Activated CD4-positive, alpha-beta T cell treated with anti-CD3 and anti-CD28 coated beads for 24 hours (primary cell): ENCODE results near the gene VSTM4.

Experiments used
- DNase-seq, 2 donors: peaks; one replicate each; pipeline ENCODE4 v3.0.0-alpha.2; 2020; ENCODE audit warnings: low read depth in 2 of 2

The VSTM4 gene

DNA sequence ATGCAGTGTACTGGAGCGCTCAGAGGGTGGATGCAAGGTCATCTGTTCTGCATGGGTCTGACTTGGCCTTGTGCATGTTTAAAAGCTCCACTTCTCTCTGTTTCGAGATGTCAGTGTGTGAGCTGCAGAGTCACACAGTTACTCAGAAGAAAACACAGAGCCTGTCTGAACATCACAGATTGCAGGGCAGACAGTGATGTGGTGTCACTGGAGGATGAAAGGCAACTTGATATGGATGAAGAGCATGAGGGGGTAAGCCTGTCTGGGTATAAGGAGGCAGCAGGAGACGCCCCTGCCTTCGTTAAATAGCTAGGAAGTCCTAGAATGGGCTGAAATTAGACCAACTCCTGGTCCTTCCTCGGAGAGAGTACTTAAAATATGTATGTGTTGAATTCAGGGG, 108.2 kb downstream of the VSTM4 start:
- no peak for DNase-seq

DNA sequence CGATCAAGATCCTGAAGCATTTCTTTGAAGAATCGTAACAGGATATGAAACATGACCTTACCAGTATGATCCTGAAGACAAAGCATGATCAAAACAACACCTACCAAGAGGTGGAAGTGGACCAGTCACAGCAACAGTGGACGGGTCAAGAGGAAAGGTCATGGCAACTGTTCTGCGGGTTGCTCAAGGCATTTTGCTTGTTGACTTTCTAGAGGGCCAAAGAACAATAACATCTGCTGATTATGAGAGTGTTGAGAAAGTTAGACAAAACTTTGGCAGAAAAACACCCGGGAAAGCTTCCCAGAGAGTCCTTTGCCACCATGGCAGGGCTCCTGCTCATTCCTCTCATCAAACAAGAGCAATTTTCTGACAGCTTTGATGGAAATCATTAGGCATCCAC, 110.1 kb downstream of the VSTM4 start:
- DNase-seq: no peak

DNA sequence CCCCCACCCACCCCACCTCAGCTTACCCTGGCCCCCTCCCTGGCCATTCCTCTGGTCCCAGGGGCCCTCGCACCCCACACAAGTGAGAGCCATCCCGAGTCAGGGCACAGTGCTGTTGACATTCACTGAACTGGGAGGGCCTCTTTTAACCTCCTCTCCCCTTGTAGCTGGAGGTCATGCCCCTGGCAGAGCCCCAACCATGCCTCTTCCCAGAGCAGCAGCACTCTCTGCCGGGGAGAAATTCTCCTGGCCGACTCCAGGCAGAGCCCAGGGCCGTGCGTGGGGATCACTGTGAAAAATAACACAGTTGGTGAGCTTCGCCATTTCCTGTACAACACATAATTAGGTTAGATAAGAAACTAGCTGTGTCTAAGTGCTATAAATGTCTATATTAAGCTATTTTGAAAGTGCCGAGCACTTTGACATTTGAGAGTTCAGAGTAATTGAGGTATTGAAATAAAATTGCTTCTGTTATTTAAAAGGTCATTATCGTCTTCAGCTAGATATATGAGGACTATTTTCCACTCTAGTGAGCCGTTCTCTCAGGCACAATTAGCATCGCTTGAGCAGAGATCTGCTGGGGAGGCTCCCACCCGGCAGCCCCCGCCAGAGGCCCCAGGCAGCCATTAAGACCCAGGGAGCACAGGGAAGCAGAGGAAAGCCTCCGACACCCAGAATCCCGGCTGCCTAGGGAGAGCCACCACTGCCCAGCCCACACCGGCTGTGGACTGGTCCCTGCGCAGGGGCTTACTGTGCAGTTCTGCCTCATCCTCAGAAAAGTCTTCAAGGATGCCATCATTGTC, 113.3 kb downstream of the VSTM4 start:
- no peak for DNase-seq

DNA sequence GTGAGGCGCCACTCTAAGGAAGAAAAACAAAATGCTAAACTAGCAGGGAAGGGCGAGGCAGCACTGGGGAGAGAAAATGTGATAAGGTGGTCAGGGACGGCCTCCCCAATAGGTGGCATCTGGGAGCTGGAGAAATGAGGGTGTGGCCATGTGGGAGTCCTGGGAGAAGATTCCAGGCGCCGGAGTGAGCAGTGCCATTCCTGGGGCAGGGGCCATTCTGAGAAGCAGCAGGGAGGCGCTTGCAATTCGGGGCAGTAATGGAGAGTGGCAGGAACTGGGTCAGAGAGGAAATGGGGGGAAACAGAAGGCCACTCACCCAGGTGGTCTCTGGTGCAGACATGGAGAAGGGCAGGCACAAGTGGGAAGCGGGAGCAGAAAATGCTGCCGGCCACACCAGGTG, 113.9 kb downstream of the VSTM4 start:
- no peak for DNase-seq

GRCh38 chr10:49000437-49001398, 114.6 kb downstream of the VSTM4 start:
- DNase-seq: no peak

GRCh38 chr10:48999346-48999745, 116.0 kb downstream of the VSTM4 start:
- no peak for DNase-seq

GRCh38 chr10:48996329-48996728, 119.0 kb downstream of the VSTM4 start:
- no peak for DNase-seq

- no peak for DNase-seq
Measured at GRCh38 chr10:48993627-48994026, 121.7 kb downstream of the VSTM4 start.

- no peak for DNase-seq
Measured at GRCh38 chr10:48990226-48990625, 125.1 kb downstream of the VSTM4 start.

DNA sequence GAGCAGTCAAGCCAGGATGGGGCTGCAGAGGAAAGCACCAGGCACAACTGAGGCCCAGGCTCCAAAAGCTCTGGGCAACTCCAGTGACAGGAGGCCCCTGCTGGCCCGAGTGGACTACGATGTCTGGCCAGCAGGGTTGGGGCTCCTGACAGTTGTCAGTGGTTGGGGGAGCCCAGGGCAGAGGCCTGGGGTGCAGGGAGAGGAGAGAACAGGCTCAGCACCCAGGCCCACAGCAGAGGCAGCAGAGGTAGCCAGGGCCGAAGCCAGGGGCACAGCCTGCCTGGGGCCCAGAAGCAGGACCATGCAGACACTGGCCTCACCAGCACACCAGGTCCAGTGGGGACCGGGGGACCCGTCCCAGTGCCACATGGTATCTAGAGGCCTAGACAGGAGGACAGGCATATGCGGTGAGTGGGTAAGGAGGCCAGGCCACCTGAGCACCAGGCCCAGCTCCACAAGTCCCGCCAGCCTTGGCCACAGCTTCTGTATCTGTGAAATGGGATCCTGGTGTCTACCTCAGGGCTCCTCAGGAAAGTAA, 129.6 kb downstream of the VSTM4 start:
- DNase-seq: no peak

GRCh38 chr10:48983648-48984351, 131.5 kb downstream of the VSTM4 start:
- no peak for DNase-seq

DNA sequence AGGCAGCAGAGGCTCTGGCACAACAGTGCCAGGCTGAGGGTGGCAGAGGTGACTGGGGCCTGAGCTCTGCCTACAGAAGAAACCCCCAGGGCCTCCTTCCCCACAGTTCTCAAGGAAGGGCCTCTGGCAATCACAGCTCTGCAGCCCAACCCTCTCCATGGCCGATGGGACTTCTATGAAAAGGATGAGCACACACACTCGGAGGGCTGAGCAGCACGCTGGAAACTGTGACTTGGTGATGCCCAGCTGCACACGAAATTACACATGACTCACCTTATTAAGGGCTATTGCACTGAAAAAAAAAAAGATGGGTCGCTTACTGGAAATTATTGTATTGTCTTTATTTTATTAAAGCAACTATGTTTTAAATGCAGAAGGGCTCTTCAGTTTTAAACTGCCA, 132.7 kb downstream of the VSTM4 start:
- no peak for DNase-seq

DNA sequence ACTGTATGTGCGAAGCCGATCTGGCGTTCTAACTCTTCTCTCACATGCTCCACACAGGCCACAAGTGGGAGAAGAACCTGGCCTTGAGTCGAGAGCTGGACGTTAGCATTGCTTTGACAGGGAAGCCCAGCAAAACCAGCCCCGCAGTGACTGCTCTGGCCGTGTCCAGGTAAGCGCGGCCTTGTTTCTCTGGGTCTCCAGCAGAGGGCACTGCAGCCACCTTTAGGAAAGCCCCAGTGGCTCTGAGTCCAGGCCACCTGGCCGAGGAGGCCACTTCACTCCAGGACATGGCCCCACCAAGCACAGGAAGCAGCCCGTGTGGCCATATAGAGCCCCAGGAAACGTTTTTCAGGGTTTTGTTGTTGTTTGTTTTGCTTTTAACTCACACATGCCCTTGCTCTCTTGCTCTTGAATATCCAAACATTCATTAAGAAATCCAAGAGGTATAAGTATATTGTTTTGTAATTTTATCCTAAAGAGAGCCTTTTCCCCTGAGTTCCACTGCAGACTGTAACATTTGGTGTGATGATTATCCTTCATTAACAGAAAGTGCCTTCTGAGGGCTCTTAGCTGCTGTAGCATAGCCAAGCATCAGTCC, 133.9 kb downstream of the VSTM4 start:
- peak; percentile 3 to 10 for DNase-seq

DNA sequence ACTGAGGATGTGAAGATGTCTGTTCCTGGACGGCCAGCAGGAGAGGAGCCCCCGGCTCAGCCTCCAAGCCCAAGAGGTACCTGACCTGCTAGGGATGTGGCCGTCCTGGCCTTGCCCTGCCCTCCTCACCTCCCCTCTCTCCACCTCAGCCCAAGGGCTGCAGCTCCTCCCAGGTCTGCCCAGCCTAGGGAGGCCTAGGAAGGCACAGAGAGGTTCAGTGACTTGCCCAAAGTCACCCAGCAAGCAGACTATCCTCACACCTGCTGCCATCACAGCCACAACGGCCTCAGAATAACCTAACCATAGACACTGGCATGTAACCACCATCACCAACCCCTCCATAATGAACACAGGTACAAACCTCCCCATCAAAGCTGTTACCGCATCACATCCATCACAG, 137.0 kb downstream of the VSTM4 start:
- no peak for DNase-seq

DNA sequence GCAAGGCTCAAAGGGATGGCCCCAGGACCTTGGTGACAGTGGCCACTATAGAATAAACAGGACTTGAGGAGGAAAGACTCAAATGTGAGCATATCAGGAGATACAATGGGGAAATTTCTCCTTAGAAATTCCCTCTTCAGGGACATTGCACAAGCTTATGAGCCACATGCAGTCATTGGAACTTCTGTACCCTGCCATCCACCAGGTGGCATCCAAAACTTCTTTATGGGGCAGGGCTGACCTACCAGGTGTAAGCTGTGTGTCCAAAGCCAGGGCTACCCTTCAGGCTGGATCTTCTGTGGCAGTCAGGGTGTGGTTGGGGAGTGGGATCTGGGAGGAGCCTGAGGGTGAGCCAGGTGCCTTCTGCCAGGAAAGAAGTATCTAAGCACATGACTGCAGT, 139.1 kb downstream of the VSTM4 start:
- no peak for DNase-seq

- DNase-seq: no peak
Measured at GRCh38 chr10:48974510-48975156, 140.7 kb downstream of the VSTM4 start.

DNA sequence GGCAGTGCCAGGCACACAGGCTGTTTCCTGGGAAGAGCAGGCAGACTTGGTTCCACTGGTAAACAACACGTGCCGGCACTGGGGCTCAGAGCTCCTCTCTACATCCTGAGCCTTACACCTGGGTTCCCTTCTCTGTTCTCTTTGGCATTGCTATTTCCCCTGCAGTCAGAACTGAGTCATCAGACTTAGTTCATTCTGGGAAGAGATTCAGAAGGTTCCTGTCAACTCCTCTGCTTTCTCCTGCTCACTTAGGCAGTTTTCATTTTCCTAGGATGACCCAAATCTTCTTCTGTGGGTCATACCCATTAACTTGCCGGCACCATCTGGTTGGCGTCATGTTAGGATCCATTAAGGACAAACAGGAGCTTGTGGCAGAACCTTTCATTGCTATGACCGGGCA, 142.3 kb downstream of the VSTM4 start:
- DNase-seq: no peak

GRCh38 chr10:48970654-48971053, 144.7 kb downstream of the VSTM4 start:
- DNase-seq: no peak

- no peak for DNase-seq
Measured at GRCh38 chr10:48970046-48970445, 145.3 kb downstream of the VSTM4 start.

DNA sequence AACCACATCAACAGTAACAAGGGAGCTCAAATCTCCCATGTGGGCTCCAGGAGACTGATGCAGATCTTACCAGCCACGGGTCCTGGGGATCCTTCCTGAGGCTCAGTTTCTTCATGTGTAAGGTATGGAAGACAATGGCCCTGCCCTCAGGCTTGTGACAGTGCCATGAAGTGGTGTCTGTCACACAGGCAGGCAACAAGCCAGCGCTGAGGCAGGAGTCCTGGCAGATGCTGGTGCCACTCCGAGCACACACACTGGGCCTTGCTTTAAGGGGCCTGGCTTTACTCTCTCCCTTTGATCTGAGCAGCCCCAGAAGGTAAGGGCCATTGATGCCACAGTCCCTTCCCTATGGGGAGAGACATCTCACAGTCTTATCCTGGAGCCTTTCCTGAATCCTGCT, 147.3 kb downstream of the VSTM4 start:
- DNase-seq: no peak

DNA sequence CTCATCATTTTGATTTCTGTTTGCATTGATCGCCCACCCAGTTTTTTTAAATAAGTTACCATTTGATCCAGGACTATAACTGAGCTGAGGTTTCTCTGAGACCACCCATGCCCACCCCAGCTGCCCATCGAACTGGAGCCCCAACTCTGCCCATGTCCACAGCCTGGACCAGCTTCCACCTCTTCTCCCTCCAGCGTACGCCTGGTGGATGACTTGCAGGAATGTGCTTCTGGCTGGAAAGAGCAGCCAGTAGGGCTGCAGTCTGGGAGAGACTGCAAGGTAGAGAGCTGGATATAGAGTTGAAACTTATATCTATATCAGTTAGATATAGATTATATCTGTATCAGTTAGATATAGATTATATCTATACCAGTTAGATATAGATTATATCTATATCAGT, 149.9 kb downstream of the VSTM4 start:
- DNase-seq: no peak
